Measurements from ENCODE around the gene ZNF548.

DNA sequence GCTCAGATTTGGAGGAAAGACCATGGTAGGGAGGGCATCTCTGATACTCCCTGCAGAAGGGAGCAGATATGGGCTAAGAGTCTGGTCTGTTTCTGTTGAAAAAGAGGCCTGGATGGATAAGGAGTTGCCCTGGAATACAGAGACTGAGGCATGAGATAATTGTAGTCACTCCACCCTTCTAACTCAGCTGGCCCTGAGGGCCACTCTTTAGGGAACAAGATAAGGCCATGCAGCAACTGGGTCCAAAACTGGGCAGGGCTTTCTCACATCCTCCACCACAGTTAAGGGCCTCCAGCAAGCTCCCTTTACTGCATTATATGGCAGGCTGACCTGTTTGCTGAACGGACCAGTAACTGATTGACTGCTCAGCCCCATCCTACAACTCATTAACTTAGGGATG lies 46.8 kb downstream of the ZNF548 start:
- TF ChIP-seq, protein P1, sequence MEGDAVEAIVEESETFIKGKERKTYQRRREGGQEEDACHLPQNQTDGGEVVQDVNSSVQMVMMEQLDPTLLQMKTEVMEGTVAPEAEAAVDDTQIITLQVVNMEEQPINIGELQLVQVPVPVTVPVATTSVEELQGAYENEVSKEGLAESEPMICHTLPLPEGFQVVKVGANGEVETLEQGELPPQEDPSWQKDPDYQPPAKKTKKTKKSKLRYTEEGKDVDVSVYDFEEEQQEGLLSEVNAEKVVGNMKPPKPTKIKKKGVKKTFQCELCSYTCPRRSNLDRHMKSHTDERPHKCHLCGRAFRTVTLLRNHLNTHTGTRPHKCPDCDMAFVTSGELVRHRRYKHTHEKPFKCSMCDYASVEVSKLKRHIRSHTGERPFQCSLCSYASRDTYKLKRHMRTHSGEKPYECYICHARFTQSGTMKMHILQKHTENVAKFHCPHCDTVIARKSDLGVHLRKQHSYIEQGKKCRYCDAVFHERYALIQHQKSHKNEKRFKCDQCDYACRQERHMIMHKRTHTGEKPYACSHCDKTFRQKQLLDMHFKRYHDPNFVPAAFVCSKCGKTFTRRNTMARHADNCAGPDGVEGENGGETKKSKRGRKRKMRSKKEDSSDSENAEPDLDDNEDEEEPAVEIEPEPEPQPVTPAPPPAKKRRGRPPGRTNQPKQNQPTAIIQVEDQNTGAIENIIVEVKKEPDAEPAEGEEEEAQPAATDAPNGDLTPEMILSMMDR (conservative IDR thresholded peaks at IDR 0.05; ENCODE audit: low read depth, low read length) = no peak
- TF ChIP-seq EZH2 (IDR thresholded peaks at IDR 0.05; ENCODE audit: borderline replicate concordance, low read depth, low read length, poor library complexity, severe bottlenecking) = no peak
